Measurements from ENCODE around the gene MACIR.

GRCh38 chr5:103254921-103255320 is 3.6 kb upstream of the MACIR start:
- TF ChIP-seq CTCF (IDR thresholded peaks at IDR 0.05), result no peak
- no peak for TF ChIP-seq POLR2A (IDR thresholded peaks at IDR 0.05)

All from adrenal gland (tissue), 5 donors.